IgD-negative memory B cell (primary cell): ENCODE results near the gene FBXL4. TPM values are rescaled to one million over a fixed set of nuclear protein-coding genes. Genes with fewer than 3 reads are reported as not detected.

ENCODE experiments used
- H3K27ac Mint-ChIP-seq, 3 donors: one replicate each; pipeline ENCODE4 v1.8.0; 2020 to 2022; ENCODE audit warnings: mild to moderate bottlenecking in 3 of 3, mixed read lengths in 3 of 3, moderate library complexity in 1 of 3
- H3K27me3 Mint-ChIP-seq: one replicate; pipeline ENCODE4 v1.8.0; 2021; ENCODE audit warnings: mixed read lengths
- H3K36me3 Mint-ChIP-seq: one replicate; pipeline ENCODE4 v1.8.0; 2020; ENCODE audit warnings: mild to moderate bottlenecking, mixed read lengths
- H3K4me1 Mint-ChIP-seq, 3 donors: one replicate each; pipeline ENCODE4 v1.8.0; 2020 to 2022; ENCODE audit warnings: mixed read lengths in 3 of 3, mild to moderate bottlenecking in 1 of 3
- H3K4me3 Mint-ChIP-seq, 4 donors: one replicate each; pipeline ENCODE4 v1.8.0; 2020 to 2022; ENCODE audit warnings: mild to moderate bottlenecking in 4 of 4, mixed read lengths in 4 of 4, moderate library complexity in 3 of 4
- H3K9me3 Mint-ChIP-seq, 3 donors: one replicate each; pipeline ENCODE4 v1.8.0; 2020 to 2021; ENCODE audit warnings: mixed read lengths in 3 of 3, mild to moderate bottlenecking in 1 of 3
- polyA plus RNA-seq: library from polyadenylated mRNA; unstranded; fragments of 300-500 nt; fragmentation: Illumina TruSeq; gene quantifications from one replicate; pipeline ENCODE4 v1.2.3, GENCODE V29; 2021

Gene FBXL4
- polyA plus RNA-seq, 1 donor from 2014 or later = 9.7 TPM

DNA sequence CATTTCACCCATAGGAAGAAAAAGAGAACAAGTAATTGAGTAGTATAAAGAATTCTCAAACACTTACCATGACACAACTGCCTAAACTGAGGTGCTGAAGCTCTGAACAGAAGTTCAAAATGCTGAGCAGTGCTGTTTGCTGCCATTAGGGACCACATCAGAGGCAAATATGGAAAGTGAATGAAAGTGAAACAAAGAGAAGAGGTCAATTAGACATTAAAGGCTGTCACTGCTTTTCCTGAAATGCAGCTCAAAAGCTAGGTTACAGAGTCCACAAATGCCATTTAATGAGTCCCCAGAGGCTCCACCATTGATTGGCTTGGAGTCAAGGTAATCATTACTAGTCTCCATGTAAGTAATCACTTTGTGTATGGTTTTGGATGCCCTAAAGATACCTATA, 67.3 kb downstream of the FBXL4 start:
- Mint-ChIP-seq H3K4me3 (no peak overlapping the region), H3K4me1 (no peaks in the 10 kb centered on the region), H3K27me3 (no peaks in the 10 kb centered on the region), H3K9me3 (no peaks in the 10 kb centered on the region), H3K27ac (no peak overlapping the region), H3K36me3 (peaks cover 16% of the 10 kb centered on the region)

DNA sequence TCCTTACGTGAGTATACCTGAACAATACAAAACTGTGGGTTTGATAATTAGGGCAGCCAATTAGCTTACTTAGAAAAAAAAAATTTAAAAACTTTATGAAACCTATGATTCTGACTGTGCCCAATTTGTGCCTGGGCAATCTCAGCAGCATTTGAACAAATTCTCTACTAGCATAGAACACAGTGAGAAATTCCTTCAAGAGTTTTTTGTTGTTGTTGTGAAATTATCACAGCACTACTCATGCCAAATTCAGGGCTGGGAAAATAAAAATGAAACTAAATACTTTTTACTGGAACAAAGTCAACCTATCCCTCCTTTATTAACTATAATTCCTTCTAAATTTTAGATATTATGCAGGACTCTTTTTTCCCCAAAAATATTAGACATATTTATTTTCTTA, 70.5 kb downstream of the FBXL4 start:
- no peak overlapping the region for H3K4me3 Mint-ChIP-seq
- peaks cover 12% of the 10 kb centered on the region for H3K36me3 Mint-ChIP-seq

DNA sequence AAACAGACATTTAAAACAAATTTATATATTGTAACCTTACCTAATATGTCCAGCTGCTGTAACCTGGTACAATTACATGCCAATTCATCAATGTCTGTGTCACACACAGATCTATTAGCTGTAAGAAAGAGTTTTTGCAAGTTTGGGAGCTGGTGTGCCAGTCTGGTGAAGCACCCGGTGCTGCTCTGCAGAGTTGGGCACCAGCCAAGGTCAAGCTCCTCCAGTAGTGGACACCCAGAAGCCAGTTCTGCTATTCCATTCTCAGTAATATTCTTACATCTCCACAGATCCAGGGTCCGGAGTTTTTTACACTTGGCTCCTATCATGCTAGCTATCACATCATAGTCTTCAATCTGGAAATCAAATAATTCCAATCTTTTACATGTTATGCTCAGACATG, 72.4 kb downstream of the FBXL4 start:
- Mint-ChIP-seq H3K4me1 (no peaks in the 10 kb centered on the region), H3K36me3 (peaks cover 8% of the 10 kb centered on the region), H3K27me3 (no peaks in the 10 kb centered on the region), H3K27ac (no peak overlapping the region), H3K9me3 (peaks cover 0 to 2% (median 0%) of the 10 kb centered on the region in 3 donors), H3K4me3 (no peak overlapping the region)

More for the DNA sequence above, 70.5 kb downstream of the FBXL4 start:
- no peaks in the 10 kb centered on the region for H3K27me3 Mint-ChIP-seq
- peaks cover 0 to 2% (median 0%) of the 10 kb centered on the region in 3 donors for H3K9me3 Mint-ChIP-seq
- no peak overlapping the region for H3K27ac Mint-ChIP-seq
- H3K4me1 Mint-ChIP-seq = no peaks in the 10 kb centered on the region

DNA sequence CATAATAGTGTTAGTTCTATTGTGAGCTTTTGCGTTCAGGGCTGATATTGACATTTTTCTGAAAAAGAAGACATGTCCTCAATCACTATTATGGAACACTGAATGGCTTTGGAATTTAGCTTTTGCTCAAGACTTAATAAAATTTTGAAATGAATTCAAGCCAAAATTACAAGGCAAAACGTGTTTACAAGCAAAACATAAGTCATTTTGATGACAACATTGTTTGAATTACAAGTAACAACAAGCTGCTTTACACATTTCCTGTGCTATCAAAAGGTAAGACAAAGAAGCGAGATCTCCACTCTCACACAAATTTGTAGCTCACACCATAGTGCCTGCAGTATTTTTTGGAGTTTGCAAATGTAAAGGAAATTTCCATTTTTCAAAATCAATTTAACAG, 75.9 kb downstream of the FBXL4 start:
- Mint-ChIP-seq H3K36me3 (peaks cover 15% of the 10 kb centered on the region), H3K4me1 (no peaks in the 10 kb centered on the region), H3K27ac (no peak overlapping the region), H3K4me3 (no peak overlapping the region), H3K27me3 (no peaks in the 10 kb centered on the region), H3K9me3 (peaks cover 0 to 2% (median 0%) of the 10 kb centered on the region in 3 donors)

DNA sequence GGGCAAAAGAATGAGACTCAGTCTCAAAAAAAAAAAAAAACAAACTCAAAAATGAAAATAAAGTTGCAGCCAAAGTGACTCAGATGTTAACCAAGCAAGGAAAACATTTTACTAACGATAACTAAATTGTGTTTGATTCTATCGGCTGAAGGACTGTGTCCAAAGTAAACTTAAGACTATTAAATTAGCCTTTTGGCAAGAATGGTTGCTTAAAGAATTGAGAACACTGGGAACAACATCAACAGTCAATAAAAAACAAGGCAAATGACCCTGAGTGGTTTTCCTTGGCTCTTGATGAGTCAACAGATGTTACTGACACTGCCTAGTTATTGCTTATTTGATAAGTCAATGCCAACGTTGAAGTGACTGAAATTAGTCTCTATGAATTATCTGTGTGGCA, 76.7 kb downstream of the FBXL4 start:
- Mint-ChIP-seq H3K36me3 (peaks cover 19% of the 10 kb centered on the region), H3K27me3 (no peaks in the 10 kb centered on the region), H3K9me3 (peaks cover 0 to 2% (median 1%) of the 10 kb centered on the region in 3 donors), H3K4me3 (no peak overlapping the region), H3K4me1 (no peaks in the 10 kb centered on the region), H3K27ac (no peak overlapping the region)

DNA sequence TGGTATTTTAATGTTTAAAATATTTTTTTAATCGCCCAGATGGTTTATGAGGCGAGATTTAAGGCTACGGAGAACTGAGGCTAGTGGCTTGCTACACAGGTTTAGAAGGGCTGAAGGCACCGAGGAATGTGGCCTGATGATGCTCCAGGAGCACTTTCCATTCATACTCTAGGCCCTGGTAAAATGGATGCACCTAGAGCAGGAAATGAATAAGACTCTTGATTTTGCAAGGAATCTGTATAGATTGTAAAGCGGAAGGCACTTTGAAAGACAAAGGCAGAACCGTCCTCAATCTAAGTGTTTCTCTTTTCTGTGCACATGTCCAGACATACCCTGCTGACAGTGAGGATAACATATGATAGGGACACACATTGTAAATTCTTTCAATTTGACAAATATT, 83.2 kb downstream of the FBXL4 start:
- no peak overlapping the region for H3K4me3 Mint-ChIP-seq

DNA sequence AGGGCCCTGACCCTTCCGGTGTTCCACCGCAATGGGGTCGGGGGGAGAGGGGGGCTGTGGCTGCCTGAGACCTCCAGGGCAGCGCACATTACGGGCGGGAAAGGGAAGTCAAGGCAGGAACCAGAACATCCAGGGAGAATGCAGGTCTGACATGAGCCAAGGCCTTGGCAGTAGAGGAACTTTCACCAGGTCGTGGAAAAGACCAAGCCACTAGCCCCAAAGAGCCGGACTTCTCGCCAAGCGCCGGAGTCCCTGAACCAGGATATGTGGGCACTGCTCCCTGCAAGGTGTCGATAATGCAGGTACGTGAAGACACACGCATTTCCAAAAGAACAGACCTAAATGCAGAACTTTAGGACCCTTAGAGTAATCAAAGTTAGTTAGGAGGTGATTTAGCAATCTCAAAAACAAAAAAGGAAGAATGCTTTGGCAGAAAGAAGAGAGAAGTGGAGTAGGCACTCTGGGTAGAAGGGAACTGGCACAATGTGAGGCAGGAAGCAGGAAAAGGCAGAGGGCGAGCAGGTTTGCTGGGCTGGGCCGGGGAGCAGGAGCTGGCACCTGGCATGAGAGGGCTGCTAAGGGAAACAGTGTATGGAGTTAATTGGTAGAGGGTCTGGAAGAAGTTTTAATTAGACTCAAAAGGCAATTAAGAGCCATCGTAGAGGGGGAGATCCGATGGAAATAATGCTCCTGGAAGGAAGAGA, 99.1 kb downstream of the FBXL4 start:
- Mint-ChIP-seq H3K27me3 (peaks cover 44% of the 10 kb centered on the region), H3K36me3 (peaks cover 4% of the 10 kb centered on the region), H3K9me3 (peaks cover 0 to 6% (median 0%) of the 10 kb centered on the region in 3 donors), H3K27ac (peak overlapping the region in 1 of 3 donors; percentile 3), H3K4me1 (peaks cover 15 to 23% (median 17%) of the 10 kb centered on the region in 3 donors), H3K4me3 (peak overlapping the region in 1 of 4 donors; percentile 49)

More for the DNA sequence above, 83.2 kb downstream of the FBXL4 start:
- H3K9me3 Mint-ChIP-seq = peaks cover 0 to 1% (median 0%) of the 10 kb centered on the region in 3 donors
- no peak overlapping the region for H3K27ac Mint-ChIP-seq
- no peaks in the 10 kb centered on the region for H3K4me1 Mint-ChIP-seq
- no peaks in the 10 kb centered on the region for H3K27me3 Mint-ChIP-seq
- H3K36me3 Mint-ChIP-seq = peaks cover 10% of the 10 kb centered on the region

DNA sequence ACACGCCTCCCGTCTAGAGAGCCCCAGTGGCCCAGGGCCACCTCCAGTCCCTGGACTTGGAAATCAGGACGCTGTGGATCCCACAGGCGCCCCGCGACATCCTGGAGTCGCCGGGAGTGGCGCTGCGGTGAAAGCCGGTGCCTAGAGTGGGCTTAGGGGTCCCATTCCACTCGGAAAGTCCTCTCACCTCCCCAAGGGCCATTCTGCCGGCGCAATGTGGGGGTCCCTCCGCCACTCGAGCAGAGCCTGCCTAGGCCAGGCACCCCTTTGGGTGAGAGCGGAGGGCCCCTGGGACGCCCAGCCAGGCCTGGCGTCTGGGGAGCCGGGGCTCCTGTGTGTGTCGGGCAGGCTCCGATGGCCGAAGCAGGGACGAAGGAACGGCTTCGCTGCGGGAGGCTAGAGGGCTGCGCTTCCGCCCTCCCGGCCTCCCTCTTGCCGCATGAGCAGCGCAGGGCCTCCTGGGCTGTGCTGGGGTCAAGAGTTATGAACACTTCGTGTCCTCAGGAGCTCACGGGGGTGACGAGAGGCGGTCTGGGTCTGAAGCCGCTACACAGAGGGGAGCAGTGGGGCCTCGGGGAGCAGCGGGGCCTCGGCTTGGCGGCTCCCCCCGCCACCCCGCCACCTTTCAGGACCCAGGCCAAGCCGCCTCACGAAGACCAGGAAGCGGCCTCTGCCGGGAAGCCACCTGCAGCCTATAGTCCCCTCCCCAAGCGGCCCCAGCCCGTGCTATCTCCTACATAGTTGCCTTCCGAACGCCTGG, 99.8 kb downstream of the FBXL4 start:
- peaks cover 4% of the 10 kb centered on the region for H3K36me3 Mint-ChIP-seq
- peak overlapping the region in 2 of 3 donors; percentile 3 to 54 for H3K27ac Mint-ChIP-seq
- peaks cover 15 to 23% (median 17%) of the 10 kb centered on the region in 3 donors for H3K4me1 Mint-ChIP-seq
- peaks cover 50% of the 10 kb centered on the region for H3K27me3 Mint-ChIP-seq
- peaks cover 0 to 6% (median 0%) of the 10 kb centered on the region in 3 donors for H3K9me3 Mint-ChIP-seq
- H3K4me3 Mint-ChIP-seq = peak overlapping the region in 1 of 4 donors; percentile 49

DNA sequence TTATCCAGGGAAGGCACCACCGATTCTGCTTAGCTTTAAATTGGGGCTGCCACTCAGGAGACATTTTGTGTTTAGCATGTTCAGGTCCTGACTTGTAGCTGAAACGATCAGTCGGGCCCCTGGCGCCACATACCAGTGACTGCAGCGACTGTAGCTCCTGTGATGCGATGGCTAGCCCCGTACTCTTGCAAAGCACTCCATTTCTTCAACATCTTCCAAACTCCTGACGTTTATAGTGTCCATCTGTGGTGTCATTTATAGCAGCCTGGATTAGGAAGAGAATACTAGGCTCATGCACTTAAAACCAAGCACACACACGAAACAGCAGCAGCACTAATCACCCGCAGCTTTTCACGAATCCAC, 100.3 kb downstream of the FBXL4 start:
- Mint-ChIP-seq H3K9me3 (peaks cover 0 to 6% (median 0%) of the 10 kb centered on the region in 3 donors), H3K4me3 (peak overlapping the region in 2 of 4 donors; percentile 41 to 44), H3K27ac (peak overlapping the region in 1 of 3 donors; percentile 54), H3K27me3 (peaks cover 52% of the 10 kb centered on the region), H3K36me3 (peaks cover 4% of the 10 kb centered on the region), H3K4me1 (peaks cover 17 to 23% (median 18%) of the 10 kb centered on the region in 3 donors)

DNA sequence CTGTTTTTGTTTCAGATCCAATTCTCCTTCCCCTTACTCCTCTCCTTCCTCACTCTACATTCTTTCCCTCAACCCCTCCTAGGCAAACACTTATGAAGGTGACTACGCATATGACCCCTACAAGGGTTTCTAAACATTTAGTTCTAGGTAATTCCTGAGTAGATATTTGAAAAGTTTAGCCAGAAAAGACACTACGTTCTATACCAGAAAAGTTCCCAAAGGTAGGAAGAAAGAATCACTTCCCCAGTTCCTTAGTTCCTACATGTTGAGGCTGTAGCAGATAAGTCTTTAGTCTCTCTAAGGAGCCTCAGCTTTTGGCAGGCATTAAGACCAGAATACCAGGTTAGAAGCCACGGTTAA, 101.7 kb downstream of the FBXL4 start:
- H3K27ac Mint-ChIP-seq = peak overlapping the region in 2 of 3 donors; percentile 23 to 40
- peaks cover 60% of the 10 kb centered on the region for H3K27me3 Mint-ChIP-seq
- peak overlapping the region in 3 of 4 donors; percentile 25 to 86 (median 69) for H3K4me3 Mint-ChIP-seq
- H3K4me1 Mint-ChIP-seq = peaks cover 17 to 27% (median 18%) of the 10 kb centered on the region in 3 donors
- H3K36me3 Mint-ChIP-seq = peaks cover 4% of the 10 kb centered on the region
- peaks cover 0 to 6% (median 0%) of the 10 kb centered on the region in 3 donors for H3K9me3 Mint-ChIP-seq

DNA sequence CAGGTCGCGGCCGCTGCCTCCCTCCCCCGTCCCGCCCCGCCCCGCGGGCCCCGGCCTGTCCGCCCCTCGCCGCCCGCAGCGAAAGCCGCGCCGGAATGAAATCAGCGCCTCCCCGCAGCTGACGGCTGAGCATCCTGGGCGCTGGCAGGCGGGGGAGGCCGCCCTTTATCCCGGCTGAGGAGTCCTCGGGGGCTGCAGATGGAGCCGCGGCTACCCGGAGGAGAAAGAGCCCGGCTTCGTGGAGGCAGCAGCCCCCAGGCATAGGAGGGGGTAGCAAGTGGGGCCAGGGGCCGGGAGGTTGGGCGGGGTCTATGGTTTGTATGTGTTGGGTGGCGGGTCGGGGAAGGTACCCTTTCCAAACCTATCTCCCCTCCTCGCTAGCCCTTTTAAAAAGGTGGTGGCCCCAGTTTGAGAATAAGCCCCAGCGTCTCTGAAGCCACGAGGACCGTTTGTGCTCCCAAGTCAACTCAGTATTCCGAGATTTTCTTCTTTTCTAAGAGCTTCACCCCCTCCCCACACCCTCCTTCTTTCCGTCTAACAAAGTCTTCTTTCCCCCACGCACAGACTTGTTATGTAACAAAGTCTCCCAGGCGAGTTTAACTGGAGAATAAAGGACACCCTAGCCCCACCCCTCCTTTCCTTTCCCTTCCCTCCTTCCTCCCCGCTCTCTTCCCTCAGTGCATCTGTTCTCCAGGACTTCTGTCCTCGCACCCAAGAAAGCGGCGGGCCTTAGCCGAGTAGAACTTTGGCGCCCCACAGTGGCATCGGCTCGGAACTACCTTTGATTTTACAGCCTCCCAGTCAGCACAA, 102.3 kb downstream of the FBXL4 start:
- peaks cover 17 to 27% (median 18%) of the 10 kb centered on the region in 3 donors for H3K4me1 Mint-ChIP-seq
- H3K27me3 Mint-ChIP-seq = peaks cover 63% of the 10 kb centered on the region
- peak overlapping the region in 2 of 3 donors; percentile 23 to 40 for H3K27ac Mint-ChIP-seq
- peak overlapping the region; percentile 25 to 86 (median 77) for H3K4me3 Mint-ChIP-seq
- peaks cover 0 to 6% (median 0%) of the 10 kb centered on the region in 3 donors for H3K9me3 Mint-ChIP-seq
- peaks cover 4% of the 10 kb centered on the region for H3K36me3 Mint-ChIP-seq

DNA sequence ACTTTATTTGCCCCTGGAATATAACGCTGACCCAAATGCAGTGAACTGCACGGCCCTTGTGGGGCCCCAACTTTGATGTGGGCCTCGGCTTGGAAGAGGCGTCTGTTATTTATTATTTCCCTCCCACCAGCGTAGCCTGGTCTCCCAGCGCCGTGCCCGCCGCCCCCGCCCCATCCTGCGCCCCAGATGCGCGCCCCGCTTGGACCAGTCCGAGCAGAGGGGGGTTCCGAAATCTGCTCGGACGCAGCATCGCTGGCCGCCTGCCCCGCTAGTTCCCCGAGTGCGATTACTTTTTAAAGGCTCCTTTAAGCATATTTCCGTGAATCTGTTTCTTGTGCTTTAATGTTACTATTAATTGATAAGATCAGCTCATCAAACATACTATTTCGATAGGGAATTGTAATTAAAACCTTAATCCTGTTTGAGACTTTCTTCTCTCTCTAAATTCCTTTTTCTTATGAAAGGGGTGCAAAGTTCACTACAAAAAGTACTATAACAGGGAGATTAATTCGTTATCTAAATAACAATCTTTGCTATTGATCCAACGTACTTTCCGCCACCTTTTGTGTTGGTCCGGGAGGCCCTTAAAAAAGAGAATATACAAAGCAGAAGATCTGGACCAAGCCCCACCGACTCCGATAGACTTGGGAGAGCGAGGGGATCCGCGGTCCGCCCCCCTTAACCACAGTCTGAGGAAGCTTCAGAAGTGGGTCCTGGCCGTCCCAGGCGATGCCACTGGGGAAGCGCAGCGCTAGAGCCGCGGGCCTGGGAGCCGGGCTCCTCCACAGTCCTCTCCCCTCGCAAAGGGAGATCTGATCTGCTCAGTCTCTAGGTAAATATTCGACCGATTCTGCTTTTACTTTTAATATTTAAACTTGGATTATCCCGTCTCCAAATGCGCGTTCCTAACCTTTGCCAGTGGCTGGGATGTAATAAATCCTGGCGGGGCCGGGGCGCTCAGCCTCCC, 103.2 kb downstream of the FBXL4 start:
- Mint-ChIP-seq H3K4me1 (peaks cover 17 to 27% (median 18%) of the 10 kb centered on the region in 3 donors), H3K9me3 (peaks cover 0 to 6% (median 0%) of the 10 kb centered on the region in 3 donors), H3K36me3 (peaks cover 4% of the 10 kb centered on the region), H3K27ac (peak overlapping the region in 2 of 3 donors; percentile 58 to 71), H3K4me3 (peak overlapping the region in 3 of 4 donors; percentile 34 to 77 (median 70)), H3K27me3 (peaks cover 68% of the 10 kb centered on the region)

DNA sequence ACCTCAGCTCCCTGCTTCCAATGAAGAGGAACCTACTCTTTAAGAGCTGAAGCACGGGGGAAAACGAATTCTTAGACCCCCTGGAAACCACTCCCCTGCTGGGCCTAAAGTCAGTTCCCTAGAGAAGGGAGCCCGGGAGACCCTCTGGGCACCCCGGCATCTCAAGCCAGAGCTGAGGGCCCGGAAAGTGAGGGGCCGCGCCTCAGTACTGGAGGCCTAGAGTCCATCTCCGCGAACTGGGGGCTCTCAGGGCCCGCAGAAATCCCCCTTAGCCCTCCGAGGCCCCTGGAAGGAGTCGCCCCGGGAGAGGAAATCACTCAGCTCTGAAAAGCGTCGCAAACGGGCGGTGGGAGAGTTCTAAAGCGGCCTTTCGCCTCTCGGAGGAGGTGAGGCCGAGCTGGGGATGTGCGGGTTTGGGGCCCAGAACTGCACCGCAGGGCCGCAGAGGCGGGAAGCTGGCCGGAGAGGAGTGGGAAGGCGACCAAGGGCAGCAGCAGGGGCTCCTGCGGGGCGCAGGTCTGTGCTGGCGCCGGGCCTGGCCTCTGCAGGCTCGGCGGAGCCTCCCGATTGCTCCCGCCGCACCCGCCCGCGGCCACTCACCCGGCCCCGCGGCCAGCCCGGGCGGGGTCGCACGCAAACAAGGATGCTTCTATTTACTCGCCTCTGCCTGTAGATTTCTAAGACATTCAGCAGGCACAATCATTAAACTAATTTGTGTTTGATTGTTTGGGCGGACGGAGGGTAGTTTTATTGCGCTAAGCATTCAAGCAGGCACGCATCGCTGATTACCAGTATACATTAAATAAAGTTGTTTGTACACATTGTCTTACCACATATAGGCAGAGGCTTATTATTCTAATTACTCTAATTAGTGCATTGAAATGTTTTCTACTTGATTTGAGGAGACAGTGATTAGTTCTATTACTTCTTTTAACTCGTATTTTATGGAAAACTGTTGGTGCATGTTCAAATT, 104.2 kb downstream of the FBXL4 start:
- Mint-ChIP-seq H3K27me3 (peaks cover 64% of the 10 kb centered on the region), H3K9me3 (peaks cover 0 to 6% (median 0%) of the 10 kb centered on the region in 3 donors), H3K36me3 (no peaks in the 10 kb centered on the region), H3K4me1 (peaks cover 14 to 27% (median 16%) of the 10 kb centered on the region in 3 donors), H3K4me3 (peak overlapping the region in 1 of 4 donors; percentile 77), H3K27ac (peak overlapping the region; percentile 8 to 84 (median 72))
